ENCODE measurements around the gene FAM53B. TPM values are rescaled to one million over a fixed set of nuclear protein-coding genes. Genes with fewer than 3 reads are reported as not detected.

Gene FAM53B
- total and polyA plus RNA-seq, 2 experiments from 2014 or later, result 2.1 to 10.1 TPM

DNA sequence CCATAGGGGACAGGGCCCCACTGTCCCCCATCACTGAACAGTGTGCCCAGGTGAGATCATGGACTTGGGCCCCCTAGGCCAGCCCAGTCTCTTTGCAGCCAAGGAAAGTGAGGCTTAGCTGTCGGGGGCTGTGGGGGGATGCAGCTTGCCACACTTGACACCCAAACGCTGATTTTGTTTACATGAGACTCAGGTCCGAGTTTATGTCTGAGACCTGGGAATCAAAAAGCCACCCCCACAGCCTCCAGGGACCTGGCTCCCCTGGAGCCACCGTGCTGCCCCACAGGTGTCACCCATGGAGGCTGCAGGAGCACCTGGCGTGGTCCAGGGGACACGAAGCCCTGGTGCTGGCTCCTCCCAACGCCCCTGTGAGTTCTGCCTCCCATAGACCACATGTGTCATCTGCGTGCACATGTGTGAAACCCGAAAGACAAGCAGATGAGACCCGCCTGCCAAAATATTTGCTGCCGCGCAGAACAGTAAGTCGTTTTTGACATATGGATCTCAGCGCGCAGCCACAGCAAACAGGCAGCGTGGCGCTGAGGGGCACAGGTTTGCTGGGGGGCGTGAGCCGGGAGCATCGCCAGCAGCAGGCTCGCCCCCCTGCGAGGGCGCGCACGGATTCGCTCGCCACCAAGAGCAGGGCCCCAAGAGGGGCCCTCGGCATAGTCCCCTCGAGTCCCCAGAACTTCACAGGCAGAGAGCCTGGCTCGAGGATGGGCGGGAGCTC lies 170.3 kb downstream of the FAM53B start:
- 0 out of 2 replicates have a peak, but pooled peaks cover 9% of the 10 kb centered on the region for H3K27me3 ChIP-seq (replicated peaks; ENCODE audit: insufficient read depth)
- no peaks in the 10 kb centered on the region for H3K9me2 ChIP-seq (ENCODE audit: insufficient read depth)
- H3K36me3 ChIP-seq (ENCODE audit: low read depth), result no peaks in the 10 kb centered on the region
- H3K27ac ChIP-seq, result no peak overlapping the region
- no peaks in the 10 kb centered on the region for H3K4me1 ChIP-seq (ENCODE audit: insufficient read depth)
- H3F3A ChIP-seq (ENCODE audit: insufficient read depth), result no peaks in the 10 kb centered on the region
- no peak overlapping the region for H2AFZ ChIP-seq
- no peak overlapping the region for H3K4me3 ChIP-seq
- in situ Hi-C loops (cut with MboI), result no loop called here
- WGBS, 2 experiments (ENCODE audit: low coverage in 1 of 2, low lambda C conversion rate in 2 of 2, missing lambda C conversion rate in 2 of 2), result 28 to 33% methylated on average over 31 of the region's 31 CpGs
- H3K79me2 ChIP-seq (ENCODE audit: insufficient read depth), result no peaks in the 10 kb centered on the region
- no peaks in the 10 kb centered on the region for H3K9me3 ChIP-seq (ENCODE audit: low read depth)
- DNase-seq, result no peak
- no peak for TF ChIP-seq EZH2 (IDR thresholded peaks at IDR 0.05; ENCODE audit: insufficient read depth, poor library complexity, severe bottlenecking)
- TF ChIP-seq EZH2phosphoT487 (IDR thresholded peaks at IDR 0.05; ENCODE audit: insufficient read depth, low read depth), result no peak
- no peaks in the 10 kb centered on the region for H4K20me1 ChIP-seq (ENCODE audit: insufficient read depth)
- H3K9ac ChIP-seq, result no peak overlapping the region
- no peak overlapping the region for H3K4me2 ChIP-seq (ENCODE audit: unreplicated experiment)

DNA sequence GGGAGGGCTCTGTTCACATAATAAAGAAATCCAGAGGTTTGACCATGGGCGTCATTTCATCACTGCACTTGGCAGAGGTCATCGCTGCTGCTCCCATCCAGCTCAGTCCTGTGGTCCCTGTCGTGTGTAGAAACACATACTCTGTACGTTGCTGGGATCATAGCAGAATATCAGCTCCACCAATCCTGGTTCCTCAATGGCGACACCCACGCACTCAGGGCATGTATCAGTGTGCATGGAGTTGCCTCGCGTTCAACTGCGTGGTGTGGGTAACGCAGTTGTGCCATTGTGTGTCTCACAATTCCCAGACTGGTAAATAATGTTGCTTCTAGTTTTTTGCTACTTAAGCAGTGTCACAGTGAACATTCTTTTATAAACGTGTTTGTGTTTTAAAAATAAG lies 171.4 kb downstream of the FAM53B start:
- H3K4me1 ChIP-seq (ENCODE audit: insufficient read depth), result no peaks in the 10 kb centered on the region

DNA sequence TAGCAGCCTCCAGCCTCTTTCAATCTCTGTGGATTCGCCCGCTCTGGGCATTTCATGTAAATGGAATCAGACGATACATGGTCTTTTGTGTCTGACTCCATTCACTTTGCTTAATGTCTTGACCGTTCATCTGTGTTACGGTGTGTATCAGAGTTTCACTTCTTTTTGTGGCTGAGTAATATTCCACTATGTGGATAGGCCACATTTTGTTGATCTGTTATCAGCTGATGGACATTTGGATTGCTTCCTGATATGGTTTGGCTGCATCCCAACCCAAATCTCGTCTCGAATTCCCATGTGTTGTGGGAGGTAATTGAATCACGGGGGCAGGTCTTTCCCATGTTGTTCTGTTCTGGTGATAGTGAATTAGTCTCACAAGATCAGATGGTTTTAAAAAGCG lies 173.5 kb downstream of the FAM53B start:
- Histone ChIP-seq H4K20me1 (ENCODE audit: insufficient read depth) (no peaks in the 10 kb centered on the region), H3K4me3 (no peak overlapping the region), H3K9me2 (ENCODE audit: insufficient read depth) (no peaks in the 10 kb centered on the region), H3K36me3 (ENCODE audit: low read depth) (no peaks in the 10 kb centered on the region), H3K4me1 (ENCODE audit: insufficient read depth) (no peaks in the 10 kb centered on the region), H2AFZ (no peak overlapping the region), H3K27me3 (replicated peaks; ENCODE audit: insufficient read depth) (0 out of 2 replicates have a peak, but pooled peaks cover 9% of the 10 kb centered on the region), H3K79me2 (ENCODE audit: insufficient read depth) (no peaks in the 10 kb centered on the region), H3K27ac (no peak overlapping the region), H3K4me2 (ENCODE audit: unreplicated experiment) (no peak overlapping the region), H3F3A (ENCODE audit: insufficient read depth) (no peaks in the 10 kb centered on the region), H3K9me3 (ENCODE audit: low read depth) (no peaks in the 10 kb centered on the region), H3K9ac (no peak overlapping the region)
- TF ChIP-seq EZH2phosphoT487 (IDR thresholded peaks at IDR 0.05; ENCODE audit: insufficient read depth, low read depth) (no peak), EZH2 (IDR thresholded peaks at IDR 0.05; ENCODE audit: insufficient read depth, poor library complexity, severe bottlenecking) (no peak)
- in situ Hi-C loops (cut with MboI), result no loop called here
- DNase-seq, result no peak
- WGBS, 2 experiments (ENCODE audit: low coverage in 1 of 2, low lambda C conversion rate in 2 of 2, missing lambda C conversion rate in 2 of 2), result 80 to 82% methylated on average over 9 of the region's 9 CpGs

More for the DNA sequence above, 171.4 kb downstream of the FAM53B start:
- Histone ChIP-seq H3K79me2 (ENCODE audit: insufficient read depth) (no peaks in the 10 kb centered on the region), H2AFZ (no peak overlapping the region), H3K4me3 (no peak overlapping the region), H3K27ac (no peak overlapping the region), H3K9me2 (ENCODE audit: insufficient read depth) (no peaks in the 10 kb centered on the region), H3K4me2 (ENCODE audit: unreplicated experiment) (no peak overlapping the region), H3K9me3 (ENCODE audit: low read depth) (no peaks in the 10 kb centered on the region), H3K9ac (no peak overlapping the region), H3K27me3 (replicated peaks; ENCODE audit: insufficient read depth) (0 out of 2 replicates have a peak, but pooled peaks cover 9% of the 10 kb centered on the region), H3K36me3 (ENCODE audit: low read depth) (no peaks in the 10 kb centered on the region), H4K20me1 (ENCODE audit: insufficient read depth) (no peaks in the 10 kb centered on the region), H3F3A (ENCODE audit: insufficient read depth) (no peaks in the 10 kb centered on the region)
- no peak for TF ChIP-seq EZH2phosphoT487 (IDR thresholded peaks at IDR 0.05; ENCODE audit: insufficient read depth, low read depth)
- no peak for TF ChIP-seq EZH2 (IDR thresholded peaks at IDR 0.05; ENCODE audit: insufficient read depth, poor library complexity, severe bottlenecking)
- in situ Hi-C loops (cut with MboI), result no loop called here
- 75 to 78% methylated on average over 9 to 11 of the region's 11 CpGs for WGBS, 2 experiments (ENCODE audit: low coverage in 1 of 2, low lambda C conversion rate in 2 of 2, missing lambda C conversion rate in 2 of 2)
- DNase-seq, result no peak

DNA sequence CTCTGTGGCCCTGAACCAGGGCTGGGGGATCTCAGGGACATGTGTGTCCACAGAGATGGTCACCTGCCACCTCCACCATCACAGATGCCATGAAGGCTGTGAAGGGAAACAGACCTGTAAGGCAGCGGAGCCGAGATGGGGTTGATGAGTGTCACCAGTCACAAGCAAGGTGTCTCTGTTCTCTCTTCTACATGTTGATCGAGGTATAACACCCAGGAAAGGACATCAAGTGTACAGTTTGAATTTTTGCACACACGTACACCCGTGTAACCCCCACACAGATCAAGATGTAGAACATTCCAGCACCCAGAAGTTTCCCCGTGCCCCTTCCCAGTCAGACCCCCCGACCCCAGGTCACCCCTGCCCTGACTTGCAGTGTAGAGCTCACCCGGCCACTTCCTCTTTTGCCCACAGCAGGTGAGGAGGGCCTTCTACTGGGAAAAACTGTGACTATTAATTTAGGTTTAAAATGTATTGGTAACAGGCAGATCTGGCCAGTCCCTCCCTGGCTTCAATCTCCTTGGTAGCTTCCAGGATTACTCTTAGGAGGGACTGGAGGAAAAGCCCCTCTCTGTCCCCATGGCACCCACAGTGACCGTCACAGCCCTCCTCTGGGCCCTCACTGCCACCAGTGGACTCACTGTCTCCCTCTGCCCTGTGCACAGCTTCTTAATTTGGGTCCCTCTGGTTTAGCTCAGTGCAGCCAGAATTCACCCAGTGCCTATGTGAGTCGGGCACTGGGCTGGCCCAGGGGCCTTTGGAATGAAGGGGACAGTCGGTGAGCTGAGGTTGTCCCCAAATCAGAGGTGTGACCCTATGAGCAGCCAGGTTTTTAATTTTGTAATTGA lies 174.3 kb downstream of the FAM53B start:
- Histone ChIP-seq H3F3A (ENCODE audit: insufficient read depth) (no peaks in the 10 kb centered on the region), H3K4me1 (ENCODE audit: insufficient read depth) (no peaks in the 10 kb centered on the region), H3K36me3 (ENCODE audit: low read depth) (no peaks in the 10 kb centered on the region), H3K9me2 (ENCODE audit: insufficient read depth) (no peaks in the 10 kb centered on the region), H4K20me1 (ENCODE audit: insufficient read depth) (no peaks in the 10 kb centered on the region), H3K27me3 (replicated peaks; ENCODE audit: insufficient read depth) (0 out of 2 replicates have a peak, but pooled peaks cover 9% of the 10 kb centered on the region), H3K27ac (no peak overlapping the region), H3K4me2 (ENCODE audit: unreplicated experiment) (no peak overlapping the region), H3K9me3 (ENCODE audit: low read depth) (no peaks in the 10 kb centered on the region), H2AFZ (no peak overlapping the region), H3K9ac (no peak overlapping the region), H3K4me3 (no peak overlapping the region), H3K79me2 (ENCODE audit: insufficient read depth) (no peaks in the 10 kb centered on the region)
- TF ChIP-seq EZH2phosphoT487 (IDR thresholded peaks at IDR 0.05; ENCODE audit: insufficient read depth, low read depth) (no peak), EZH2 (IDR thresholded peaks at IDR 0.05; ENCODE audit: insufficient read depth, poor library complexity, severe bottlenecking) (no peak)
- in situ Hi-C loops (cut with MboI), result no loop called here
- whole genome bisulfite sequencing, 2 experiments (ENCODE audit: low coverage in 1 of 2, low lambda C conversion rate in 2 of 2, missing lambda C conversion rate in 2 of 2), result 63 to 64% methylated on average over 11 of the region's 11 CpGs
- no peak for DNase-seq

Small RNAs within 50 kb of the gene (small RNA-seq; reads per million reads assigned to genes)
- gene RF00019 (ENCODE audit: low read depth, low replicate concordance), result not detected

Other genes with a start within 250 kb of the FAM53B start
- 19.6 and 24.0 TPM in 2 replicates for gene EEF1AKMT2, start 47.5 kb upstream of the FAM53B start, total RNA-seq (2014; rRNA removed; shearing (Covaris generic))
- gene EEF1AKMT2, start 47.5 kb upstream of the FAM53B start, polyA plus RNA-seq (2016; fragmentation: Nextera tagmentation; extraction: Ambion mirVana), result 25.4 and 27.4 TPM in 2 replicates
- 11.8 and 13.5 TPM in 2 replicates for gene ABRAXAS2, start 57.4 kb upstream of the FAM53B start, total RNA-seq (2014; rRNA removed; shearing (Covaris generic))
- 13.2 and 14.5 TPM in 2 replicates for gene ABRAXAS2, start 57.4 kb upstream of the FAM53B start, polyA plus RNA-seq (2016; fragmentation: Nextera tagmentation; extraction: Ambion mirVana)
- gene ZRANB1, start 197.7 kb upstream of the FAM53B start, total RNA-seq (2014; rRNA removed; shearing (Covaris generic)), result 21.9 and 36.5 TPM in 2 replicates
- 6.0 and 6.6 TPM in 2 replicates for gene ZRANB1, start 197.7 kb upstream of the FAM53B start, polyA plus RNA-seq (2016; fragmentation: Nextera tagmentation; extraction: Ambion mirVana)